HepG2 (cell line): ENCODE results near the gene RHBDD3. TPM values are rescaled to one million over a fixed set of nuclear protein-coding genes. Genes with fewer than 3 reads are reported as not detected.

Experiments
- CCDC6 ChIP-seq: sonication (generic); formaldehyde crosslinking; IDR thresholded peaks from 2 replicates; pipeline ENCODE4 v1.8.1; 2022; ENCODE audit warnings: mild to moderate bottlenecking, missing genetic modification reagents, moderate library complexity
- CENPX ChIP-seq: sonication (generic); formaldehyde crosslinking; IDR thresholded peaks from 2 replicates; pipeline ENCODE4 v1.9.0; 2021; ENCODE audit warnings: mild to moderate bottlenecking, missing genetic modification reagents, moderate library complexity
- EP300 ChIP-seq, 3 experiments: sonication (generic) in 1 of 3; formaldehyde crosslinking in 1 of 3; IDR thresholded peaks; 2 replicates each; pipeline versions ENCODE4 v1.5.1 to v1.6.1; 2011 to 2020; ENCODE audit warnings: low read depth in 2 of 3, low read length in 2 of 3, borderline replicate concordance in 1 of 3, improper control_type of control experiment in 1 of 3, mild to moderate bottlenecking in 1 of 3, missing genetic modification reagents in 1 of 3, moderate library complexity in 1 of 3
- ETV5 ChIP-seq: IDR thresholded peaks from 2 replicates; pipeline ENCODE4 v1.6.1; 2018; ENCODE audit warnings: missing biosample characterization, missing genetic modification reagents, inconsistent platforms, borderline replicate concordance
- FLYWCH1 ChIP-seq: sonication (generic); formaldehyde crosslinking; IDR thresholded peaks from 2 replicates; pipeline ENCODE4 v1.8.1; 2023; ENCODE audit warnings: mild to moderate bottlenecking, missing genetic modification reagents
- FOXM1 ChIP-seq: sonication (generic); formaldehyde crosslinking; IDR thresholded peaks from 2 replicates; pipeline ENCODE4 v1.5.0; 2020; ENCODE audit warnings: missing genetic modification reagents
- FOXP1 ChIP-seq, 2 experiments: fragments of 450-650 bp in 1 of 2; IDR thresholded peaks; 2 replicates each; pipeline ENCODE4 v1.6.1; 2017 to 2018; ENCODE audit warnings: antibody characterized with exemption in 1 of 2
- HMG20A ChIP-seq: IDR thresholded peaks from 2 replicates; pipeline ENCODE4 v1.6.1; 2016; ENCODE audit warnings: borderline replicate concordance
- KMT2A ChIP-seq: sonication (generic); formaldehyde crosslinking; IDR thresholded peaks from 2 replicates; pipeline ENCODE4 v1.4.0; 2020; ENCODE audit warnings: missing genetic modification reagents
- SAFB2 ChIP-seq: sonication (generic); formaldehyde crosslinking; IDR thresholded peaks from 2 replicates; pipeline ENCODE4 v1.5.1; 2020; ENCODE audit warnings: missing genetic modification reagents, low read depth, mild to moderate bottlenecking, borderline replicate concordance
- SMAD1 ChIP-seq: sonication (generic); formaldehyde crosslinking; IDR thresholded peaks from 2 replicates; pipeline ENCODE4 v1.4.0; 2020; ENCODE audit warnings: missing genetic modification reagents, low read depth, mild to moderate bottlenecking, borderline replicate concordance
- SMARCC2 ChIP-seq: fragments of 450-650 bp; IDR thresholded peaks from 2 replicates; pipeline ENCODE4 v1.6.1; 2017; ENCODE audit warnings: antibody characterized with exemption, mild to moderate bottlenecking
- SOX13 ChIP-seq, 3 experiments: fragments of 450-650 bp in 1 of 3; sonication (generic) in 1 of 3; formaldehyde crosslinking in 1 of 3; IDR thresholded peaks in 2 of 3; conservative IDR thresholded peaks in 1 of 3; 2 replicates each; pipeline versions ENCODE4 v1.5.0 to v1.6.1; 2016 to 2020; ENCODE audit warnings: antibody characterized with exemption in 1 of 3, mild to moderate bottlenecking in 1 of 3, missing compliant biosample characterization in 1 of 3, missing genetic modification reagents in 1 of 3, moderate library complexity in 1 of 3
- SP1 ChIP-seq, 2 experiments: fragments of 450-650 bp in 1 of 2; sonication (generic) in 1 of 2; formaldehyde crosslinking in 1 of 2; IDR thresholded peaks; 2 replicates each; pipeline versions ENCODE4 v1.4.0 to v1.6.1; 2016 to 2020; ENCODE audit warnings: missing genetic modification reagents in 1 of 2
- SRY ChIP-seq: sonication (generic); formaldehyde crosslinking; IDR thresholded peaks from 2 replicates; pipeline ENCODE4 v1.8.0; 2022; ENCODE audit warnings: mild to moderate bottlenecking, missing genetic modification reagents
- STAT5B ChIP-seq: sonication (generic); formaldehyde crosslinking; IDR thresholded peaks from 2 replicates; pipeline ENCODE4 v1.4.0; 2020; ENCODE audit warnings: missing genetic modification reagents
- ZFYVE20 ChIP-seq: sonication (generic); formaldehyde crosslinking; IDR thresholded peaks from 2 replicates; pipeline ENCODE4 v1.8.0; 2023; ENCODE audit warnings: low read depth, mild to moderate bottlenecking, moderate library complexity, missing genetic modification reagents, borderline replicate concordance
- ZNF138 ChIP-seq: sonication (generic); formaldehyde crosslinking; IDR thresholded peaks from 2 replicates; pipeline ENCODE4 v1.5.0; 2020; ENCODE audit warnings: mild to moderate bottlenecking, low read depth, missing genetic modification reagents
- ZNF432 ChIP-seq: sonication (generic); formaldehyde crosslinking; IDR thresholded peaks from 2 replicates; pipeline ENCODE4 v1.5.0; 2020; ENCODE audit warnings: missing genetic modification reagents, mild to moderate bottlenecking, borderline replicate concordance
- ZNF598 ChIP-seq: sonication (generic); formaldehyde crosslinking; IDR thresholded peaks from 2 replicates; pipeline ENCODE4 v1.5.1; 2020; ENCODE audit warnings: mild to moderate bottlenecking, missing genetic modification reagents, borderline replicate concordance
- ZNF75D ChIP-seq: sonication (generic); formaldehyde crosslinking; IDR thresholded peaks from 2 replicates; pipeline ENCODE4 v1.8.1; 2023; ENCODE audit warnings: missing genetic modification reagents, mild to moderate bottlenecking, borderline replicate concordance
- ZNF770 ChIP-seq: sonication (generic); formaldehyde crosslinking; IDR thresholded peaks from 2 replicates; pipeline ENCODE4 v1.5.0; 2020; ENCODE audit warnings: mild to moderate bottlenecking, missing genetic modification reagents
- ZZZ3 ChIP-seq: sonication (generic); formaldehyde crosslinking; IDR thresholded peaks from 2 replicates; pipeline ENCODE4 v1.4.0; 2020; ENCODE audit warnings: missing genetic modification reagents, mild to moderate bottlenecking, borderline replicate concordance
- polyA plus RNA-seq, 8 experiments: library from polyadenylated mRNA; depleted of rRNA in 3 of 8; stranded (reverse) in 7 of 8; unstranded in 1 of 8; fragments of >200 nt; fragmentation: Illumina TruSeq in 4 of 8; extraction: Trizol in 4 of 8; gene quantifications; 2 replicates each; pipeline versions ENCODE4 v1.2.1 to v1.2.3, GENCODE V29; 2011 to 2016; ENCODE audit warnings: low read depth in 4 of 8, missing spikeins in 1 of 8, mixed read lengths in 1 of 8; ENCODE audit not compliant: insufficient read depth in 1 of 8
- total RNA-seq, 5 experiments: library from RNA; depleted of rRNA; stranded (reverse); fragments of >200 nt; fragmentation: Illumina TruSeq; extraction: Trizol; gene quantifications; 2 replicates each; pipeline ENCODE4 v1.2.3, GENCODE V29; 2016; ENCODE audit warnings: low read depth in 1 of 5
- TF ChIP-seq, protein P1 (sequence below): sonication (generic); formaldehyde crosslinking; IDR thresholded peaks from 2 replicates; pipeline ENCODE4 v1.4.0; 2020; ENCODE audit warnings: missing genetic modification reagents

Gene RHBDD3
- total and polyA plus RNA-seq, 2 of the 13 experiments (the other 11 are each of a cell fraction or from before 2014, with no cell fraction given) = 12.1 to 26.7 TPM

DNA sequence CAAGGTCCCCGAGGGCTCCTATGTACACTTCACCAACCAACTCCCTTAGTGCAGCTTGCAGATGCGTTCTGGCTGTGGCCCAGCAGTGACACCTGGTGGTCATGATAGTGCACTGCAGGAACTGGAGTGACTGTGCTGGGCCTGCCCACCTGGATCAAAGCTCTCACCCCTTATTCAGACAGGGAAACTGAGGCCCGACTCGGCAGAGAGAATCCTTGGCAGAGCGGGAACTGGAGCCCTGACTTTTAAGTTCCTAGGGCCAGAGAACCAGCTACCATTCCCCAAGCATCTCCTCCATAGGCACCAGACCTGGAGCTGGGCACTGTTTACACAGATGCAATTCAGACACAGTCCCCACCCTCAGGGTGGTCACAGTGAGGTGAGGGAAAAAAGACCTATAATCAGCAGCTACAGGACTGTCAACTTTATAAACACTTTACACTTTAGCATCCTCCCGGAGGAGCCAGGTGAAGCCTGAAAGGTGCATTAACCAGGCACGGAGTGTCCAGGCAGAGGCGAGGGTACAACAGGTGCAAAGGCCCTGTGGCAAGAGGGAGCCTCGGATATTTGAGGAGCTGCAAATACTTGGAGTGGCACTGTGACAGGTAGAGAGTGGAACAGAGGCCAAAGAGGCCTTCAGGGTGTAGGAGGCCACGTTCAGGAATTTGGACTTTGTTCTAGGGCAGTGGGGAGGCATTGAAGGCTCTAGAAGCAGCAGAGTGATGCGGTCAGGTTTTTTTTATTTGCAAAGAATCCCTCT is 22.0 kb downstream of the RHBDD3 start (continued):
- TF ChIP-seq SOX13 (IDR thresholded peaks at IDR 0.05) = no peak
- TF ChIP-seq SOX13 (CRISPR knock-in tag; conservative IDR thresholded peaks at IDR 0.05 in 1 of 2, IDR thresholded peaks at IDR 0.05 in 1 of 2) = no peak
- TF ChIP-seq CCDC6 = no peak
- TF ChIP-seq ZFYVE20 (CRISPR knock-in tag) = no peak
- TF ChIP-seq ZZZ3 (CRISPR knock-in tag) = no peak
- TF ChIP-seq ZNF598 (CRISPR knock-in tag) = no peak
- no peak for TF ChIP-seq SMARCC2
- TF ChIP-seq FOXM1 (CRISPR knock-in tag) = no peak
- TF ChIP-seq ZNF432 = no peak
- no peak for TF ChIP-seq FOXP1 (IDR thresholded peaks at IDR 0.05)
- TF ChIP-seq FOXP1 (CRISPR knock-in tag; IDR thresholded peaks at IDR 0.05) = no peak
- TF ChIP-seq HMG20A (CRISPR knock-in tag) = no peak
- TF ChIP-seq ZNF770 (CRISPR knock-in tag) = peak; percentile 61; the same call in 1 of the 2 replicates
- no peak for TF ChIP-seq FLYWCH1
- TF ChIP-seq SRY (CRISPR knock-in tag) = no peak
- no peak for TF ChIP-seq ZNF75D
- TF ChIP-seq SAFB2 (CRISPR knock-in tag) = no peak
- TF ChIP-seq CENPX = no peak
- no peak for TF ChIP-seq SP1 (IDR thresholded peaks at IDR 0.05)
- 0 out of 2 replicates have a peak, but pooled peaks have one; percentile 21 for TF ChIP-seq SP1 (CRISPR knock-in tag; IDR thresholded peaks at IDR 0.05)
- TF ChIP-seq, protein P1, sequence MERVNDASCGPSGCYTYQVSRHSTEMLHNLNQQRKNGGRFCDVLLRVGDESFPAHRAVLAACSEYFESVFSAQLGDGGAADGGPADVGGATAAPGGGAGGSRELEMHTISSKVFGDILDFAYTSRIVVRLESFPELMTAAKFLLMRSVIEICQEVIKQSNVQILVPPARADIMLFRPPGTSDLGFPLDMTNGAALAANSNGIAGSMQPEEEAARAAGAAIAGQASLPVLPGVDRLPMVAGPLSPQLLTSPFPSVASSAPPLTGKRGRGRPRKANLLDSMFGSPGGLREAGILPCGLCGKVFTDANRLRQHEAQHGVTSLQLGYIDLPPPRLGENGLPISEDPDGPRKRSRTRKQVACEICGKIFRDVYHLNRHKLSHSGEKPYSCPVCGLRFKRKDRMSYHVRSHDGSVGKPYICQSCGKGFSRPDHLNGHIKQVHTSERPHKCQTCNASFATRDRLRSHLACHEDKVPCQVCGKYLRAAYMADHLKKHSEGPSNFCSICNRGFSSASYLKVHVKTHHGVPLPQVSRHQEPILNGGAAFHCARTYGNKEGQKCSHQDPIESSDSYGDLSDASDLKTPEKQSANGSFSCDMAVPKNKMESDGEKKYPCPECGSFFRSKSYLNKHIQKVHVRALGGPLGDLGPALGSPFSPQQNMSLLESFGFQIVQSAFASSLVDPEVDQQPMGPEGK (CRISPR knock-in tag) = no peak
- 0 out of 4 replicates have a peak, but pooled peaks of 1 of the 2 experiments have one; percentile 9 for TF ChIP-seq EP300 (IDR thresholded peaks at IDR 0.05; ENCODE audit: low read depth in 2 of 2, low read length in 2 of 2)
- TF ChIP-seq EP300 (CRISPR knock-in tag; IDR thresholded peaks at IDR 0.05; ENCODE audit: borderline replicate concordance) = no peak
- TF ChIP-seq KMT2A (CRISPR knock-in tag) = no peak
- TF ChIP-seq STAT5B (CRISPR knock-in tag) = no peak
- TF ChIP-seq ZNF138 = no peak
- no peak for TF ChIP-seq ETV5 (CRISPR knock-in tag)
- TF ChIP-seq SMAD1 (CRISPR knock-in tag) = peak; percentile 57; the same call in 1 of the 2 replicates
